WTC11 (cell line): ENCODE data around the gene GOLGA2. TPM values are rescaled to one million over a fixed set of nuclear protein-coding genes. Genes with fewer than 3 reads are reported as not detected.

Experiments
- ATAC-seq: fragments of 200-7000 bp; cut with Tn5 transposase; 2 replicates; pipeline ENCODE4 v1.10.0; 2021; ENCODE audit warnings: mild to moderate bottlenecking, moderate library complexity
- CTCF ChIA-PET: fragments of 300-600 bp; sonication (Branson Sonifier 250); formaldehyde crosslinking; loops from one replicate; lab custom pipeline; 2021; ENCODE audit warnings: antibody characterized with exemption; lab: Charles Lee
- POLR2A ChIA-PET: fragments of 350-600 bp; sonication (Branson Sonifier 250); formaldehyde crosslinking; loops from one replicate; lab custom pipeline; 2021; ENCODE audit warnings: antibody characterized with exemption; lab: Charles Lee
- DNase-seq: peaks from one replicate; pipeline ENCODE4 v3.0.0; 2021; ENCODE audit warnings: low spot score
- H3K27ac Mint-ChIP-seq: 2 replicates; pipeline ENCODE4 v1.8.0; 2021; ENCODE audit warnings: mixed read lengths
- H3K27me3 Mint-ChIP-seq: 2 replicates; pipeline ENCODE4 v1.8.0; 2021; ENCODE audit warnings: low read depth, mild to moderate bottlenecking, moderate library complexity, mixed read lengths
- H3K36me3 Mint-ChIP-seq: 2 replicates; pipeline ENCODE4 v1.8.0; 2021; ENCODE audit warnings: mixed read lengths
- H3K4me1 Mint-ChIP-seq: 2 replicates; pipeline ENCODE4 v1.8.0; 2022; ENCODE audit warnings: mixed read lengths
- H3K4me3 Mint-ChIP-seq: 2 replicates; pipeline ENCODE4 v1.8.0; 2021; ENCODE audit warnings: mild to moderate bottlenecking, moderate library complexity, mixed read lengths
- H3K9me3 Mint-ChIP-seq: 2 replicates; pipeline ENCODE4 v1.8.0; 2021; ENCODE audit warnings: mixed read lengths
- ATF1 ChIP-seq: sonication (generic); formaldehyde crosslinking; IDR thresholded peaks from 2 replicates; pipeline ENCODE4 v1.8.1; 2023; ENCODE audit warnings: mild to moderate bottlenecking, moderate library complexity, missing genetic modification reagents
- ESRRA ChIP-seq: sonication (generic); formaldehyde crosslinking; IDR thresholded peaks from 2 replicates; pipeline ENCODE4 v1.8.1; 2022; ENCODE audit warnings: mild to moderate bottlenecking, missing genetic modification reagents, borderline replicate concordance
- FOXP1 ChIP-seq: sonication (generic); formaldehyde crosslinking; IDR thresholded peaks from 2 replicates; pipeline ENCODE4 v1.8.0; 2022; ENCODE audit warnings: missing genetic modification reagents, mild to moderate bottlenecking, moderate library complexity, borderline replicate concordance
- JUN ChIP-seq: sonication (generic); formaldehyde crosslinking; IDR thresholded peaks from 2 replicates; pipeline ENCODE4 v1.8.0; 2023; ENCODE audit warnings: mild to moderate bottlenecking, missing genetic modification reagents
- KAT7 ChIP-seq: sonication (generic); formaldehyde crosslinking; IDR thresholded peaks from 2 replicates; pipeline ENCODE4 v1.8.1; 2023; ENCODE audit warnings: missing genetic modification reagents, mild to moderate bottlenecking, borderline replicate concordance
- NFATC4 ChIP-seq: fragments of 250-450 bp; sonication (Bioruptor Pico); IDR thresholded peaks from 2 replicates; pipeline ENCODE4 v1.9.0; 2021; ENCODE audit warnings: mild to moderate bottlenecking
- ZNF317 ChIP-seq: sonication (generic); formaldehyde crosslinking; IDR thresholded peaks from 2 replicates; pipeline ENCODE4 v1.8.1; 2023; ENCODE audit warnings: low read depth, mild to moderate bottlenecking, moderate library complexity, missing genetic modification reagents, borderline replicate concordance
- ZNF416 ChIP-seq: fragments of 250-450 bp; sonication (Bioruptor Pico); IDR thresholded peaks from 2 replicates; pipeline ENCODE4 v1.9.0; 2021; ENCODE audit warnings: mild to moderate bottlenecking, inconsistent platforms
- total RNA-seq: library from RNA; stranded (reverse); gene quantifications from 3 replicates; pipeline ENCODE4 v1.2.3, GENCODE V29; 2021
- TF ChIP-seq, protein P1 (sequence below): sonication (generic); formaldehyde crosslinking; IDR thresholded peaks from 2 replicates; pipeline ENCODE4 v1.8.0; 2023; ENCODE audit warnings: missing genetic modification reagents, mild to moderate bottlenecking, borderline replicate concordance
- TF ChIP-seq, protein P2 (sequence below): sonication (generic); formaldehyde crosslinking; IDR thresholded peaks from 2 replicates; pipeline ENCODE4 v1.8.1; 2023; ENCODE audit warnings: mild to moderate bottlenecking, missing genetic modification reagents, borderline replicate concordance
- TF ChIP-seq, protein P3 (sequence below): sonication (generic); formaldehyde crosslinking; IDR thresholded peaks from 2 replicates; pipeline ENCODE4 v1.8.1; 2023; ENCODE audit warnings: mild to moderate bottlenecking, missing genetic modification reagents
- TF ChIP-seq, protein P4 (sequence below): fragments of 250-450 bp; sonication (Bioruptor Pico); IDR thresholded peaks from 2 replicates; pipeline ENCODE4 v1.9.0; 2021; ENCODE audit warnings: mild to moderate bottlenecking, borderline replicate concordance
- TF ChIP-seq, protein P5 (sequence below): sonication (generic); formaldehyde crosslinking; IDR thresholded peaks from 2 replicates; pipeline ENCODE4 v1.8.1; 2023; ENCODE audit warnings: mild to moderate bottlenecking, missing genetic modification reagents
- TF ChIP-seq, protein P6 (sequence below): sonication (generic); formaldehyde crosslinking; IDR thresholded peaks from 2 replicates; pipeline ENCODE4 v1.8.1; 2023; ENCODE audit warnings: mild to moderate bottlenecking, missing genetic modification reagents, moderate library complexity

Gene GOLGA2
- total RNA-seq, 1 experiment from 2014 or later, result 66.3 TPM

DNA sequence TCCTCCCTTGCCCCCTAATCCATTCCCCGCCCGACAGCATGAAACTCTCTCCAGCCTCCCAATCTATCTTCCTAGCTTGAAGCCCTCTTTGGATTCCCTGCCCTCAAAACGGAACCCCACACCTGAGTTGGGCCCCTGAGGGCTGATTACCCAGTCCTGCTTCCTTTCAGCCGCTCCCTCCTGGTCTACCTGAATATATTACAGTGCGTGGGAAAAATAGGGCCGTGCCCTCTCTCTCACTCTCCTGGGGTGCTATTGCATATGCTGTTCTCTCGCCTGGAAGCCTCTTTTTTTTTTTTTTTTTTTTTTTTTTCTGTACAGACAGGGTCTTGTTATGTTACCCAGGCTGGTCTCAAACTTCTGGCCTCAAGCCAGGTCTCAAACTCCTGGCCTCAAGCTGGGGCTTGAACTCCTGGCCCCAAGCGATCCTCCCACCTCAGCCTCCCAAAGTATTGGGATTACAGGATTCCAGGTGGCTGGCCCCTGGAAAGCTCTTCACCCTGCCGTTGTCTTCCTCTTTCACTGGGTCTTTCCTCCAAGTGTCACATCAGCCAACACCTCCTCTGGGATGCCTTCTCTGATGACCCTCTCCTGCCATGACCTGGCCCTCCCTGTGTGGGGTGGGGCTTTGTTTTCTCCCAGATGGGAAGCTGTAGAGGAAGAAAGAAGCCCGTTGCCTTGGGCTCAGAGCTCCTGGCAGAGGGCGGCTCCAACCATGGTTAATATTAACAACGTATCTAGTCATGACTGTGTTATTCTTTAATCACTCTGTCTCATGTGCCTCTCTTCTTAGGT lies 64.4 kb downstream of the GOLGA2 start (continued):
- TF ChIP-seq, protein P1, sequence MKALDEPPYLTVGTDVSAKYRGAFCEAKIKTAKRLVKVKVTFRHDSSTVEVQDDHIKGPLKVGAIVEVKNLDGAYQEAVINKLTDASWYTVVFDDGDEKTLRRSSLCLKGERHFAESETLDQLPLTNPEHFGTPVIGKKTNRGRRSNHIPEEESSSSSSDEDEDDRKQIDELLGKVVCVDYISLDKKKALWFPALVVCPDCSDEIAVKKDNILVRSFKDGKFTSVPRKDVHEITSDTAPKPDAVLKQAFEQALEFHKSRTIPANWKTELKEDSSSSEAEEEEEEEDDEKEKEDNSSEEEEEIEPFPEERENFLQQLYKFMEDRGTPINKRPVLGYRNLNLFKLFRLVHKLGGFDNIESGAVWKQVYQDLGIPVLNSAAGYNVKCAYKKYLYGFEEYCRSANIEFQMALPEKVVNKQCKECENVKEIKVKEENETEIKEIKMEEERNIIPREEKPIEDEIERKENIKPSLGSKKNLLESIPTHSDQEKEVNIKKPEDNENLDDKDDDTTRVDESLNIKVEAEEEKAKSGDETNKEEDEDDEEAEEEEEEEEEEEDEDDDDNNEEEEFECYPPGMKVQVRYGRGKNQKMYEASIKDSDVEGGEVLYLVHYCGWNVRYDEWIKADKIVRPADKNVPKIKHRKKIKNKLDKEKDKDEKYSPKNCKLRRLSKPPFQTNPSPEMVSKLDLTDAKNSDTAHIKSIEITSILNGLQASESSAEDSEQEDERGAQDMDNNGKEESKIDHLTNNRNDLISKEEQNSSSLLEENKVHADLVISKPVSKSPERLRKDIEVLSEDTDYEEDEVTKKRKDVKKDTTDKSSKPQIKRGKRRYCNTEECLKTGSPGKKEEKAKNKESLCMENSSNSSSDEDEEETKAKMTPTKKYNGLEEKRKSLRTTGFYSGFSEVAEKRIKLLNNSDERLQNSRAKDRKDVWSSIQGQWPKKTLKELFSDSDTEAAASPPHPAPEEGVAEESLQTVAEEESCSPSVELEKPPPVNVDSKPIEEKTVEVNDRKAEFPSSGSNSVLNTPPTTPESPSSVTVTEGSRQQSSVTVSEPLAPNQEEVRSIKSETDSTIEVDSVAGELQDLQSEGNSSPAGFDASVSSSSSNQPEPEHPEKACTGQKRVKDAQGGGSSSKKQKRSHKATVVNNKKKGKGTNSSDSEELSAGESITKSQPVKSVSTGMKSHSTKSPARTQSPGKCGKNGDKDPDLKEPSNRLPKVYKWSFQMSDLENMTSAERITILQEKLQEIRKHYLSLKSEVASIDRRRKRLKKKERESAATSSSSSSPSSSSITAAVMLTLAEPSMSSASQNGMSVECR (CRISPR knock-in tag), result no peak
- no peak for TF ChIP-seq ESRRA (CRISPR knock-in tag)

DNA sequence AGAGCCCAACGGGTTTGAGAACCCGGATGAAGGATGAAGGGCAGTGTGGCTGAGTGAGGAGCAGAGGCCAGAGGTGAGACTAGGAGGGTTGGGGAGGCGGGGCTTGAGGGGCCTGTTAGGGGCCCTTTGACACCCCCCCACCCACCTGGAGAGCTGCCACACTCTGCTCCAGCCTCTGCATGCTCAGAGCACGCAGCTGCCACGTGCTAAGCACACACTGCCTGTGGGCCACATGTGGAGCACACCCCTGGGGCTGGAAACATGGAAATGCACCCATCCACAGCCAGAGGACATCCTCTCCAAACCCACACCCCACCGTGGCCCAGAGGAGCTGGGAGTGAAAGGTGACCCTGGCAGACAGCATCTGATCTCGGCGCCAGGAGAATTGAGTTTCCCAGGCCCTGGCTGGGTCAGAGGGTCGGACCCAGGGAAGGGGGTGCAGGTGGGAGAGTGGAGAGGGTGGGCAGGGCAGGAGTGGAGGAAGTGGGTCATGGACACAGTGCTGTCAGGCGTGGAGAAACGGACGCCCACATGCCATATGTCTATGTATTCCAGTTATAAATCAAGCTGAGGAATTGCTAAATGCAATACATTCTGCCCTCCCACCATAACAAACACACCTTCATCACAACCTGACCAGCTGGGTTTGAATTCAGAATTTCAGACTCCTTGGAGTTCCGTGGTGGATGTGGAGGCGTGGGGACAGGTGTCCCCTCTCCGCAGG lies 66.7 kb downstream of the GOLGA2 start:
- H3K4me3 Mint-ChIP-seq, result no peak overlapping the region
- H3K4me1 Mint-ChIP-seq, result peaks cover 11% of the 10 kb centered on the region
- POLR2A ChIA-PET, result no interaction called here
- no peak for ATAC-seq
- H3K9me3 Mint-ChIP-seq, result no peaks in the 10 kb centered on the region
- no peak overlapping the region for H3K27ac Mint-ChIP-seq
- CTCF ChIA-PET, result no interaction called here
- peaks cover 18% of the 10 kb centered on the region for H3K27me3 Mint-ChIP-seq
- H3K36me3 Mint-ChIP-seq, result no peaks in the 10 kb centered on the region
- DNase-seq, result no peak
- TF ChIP-seq, protein P2, sequence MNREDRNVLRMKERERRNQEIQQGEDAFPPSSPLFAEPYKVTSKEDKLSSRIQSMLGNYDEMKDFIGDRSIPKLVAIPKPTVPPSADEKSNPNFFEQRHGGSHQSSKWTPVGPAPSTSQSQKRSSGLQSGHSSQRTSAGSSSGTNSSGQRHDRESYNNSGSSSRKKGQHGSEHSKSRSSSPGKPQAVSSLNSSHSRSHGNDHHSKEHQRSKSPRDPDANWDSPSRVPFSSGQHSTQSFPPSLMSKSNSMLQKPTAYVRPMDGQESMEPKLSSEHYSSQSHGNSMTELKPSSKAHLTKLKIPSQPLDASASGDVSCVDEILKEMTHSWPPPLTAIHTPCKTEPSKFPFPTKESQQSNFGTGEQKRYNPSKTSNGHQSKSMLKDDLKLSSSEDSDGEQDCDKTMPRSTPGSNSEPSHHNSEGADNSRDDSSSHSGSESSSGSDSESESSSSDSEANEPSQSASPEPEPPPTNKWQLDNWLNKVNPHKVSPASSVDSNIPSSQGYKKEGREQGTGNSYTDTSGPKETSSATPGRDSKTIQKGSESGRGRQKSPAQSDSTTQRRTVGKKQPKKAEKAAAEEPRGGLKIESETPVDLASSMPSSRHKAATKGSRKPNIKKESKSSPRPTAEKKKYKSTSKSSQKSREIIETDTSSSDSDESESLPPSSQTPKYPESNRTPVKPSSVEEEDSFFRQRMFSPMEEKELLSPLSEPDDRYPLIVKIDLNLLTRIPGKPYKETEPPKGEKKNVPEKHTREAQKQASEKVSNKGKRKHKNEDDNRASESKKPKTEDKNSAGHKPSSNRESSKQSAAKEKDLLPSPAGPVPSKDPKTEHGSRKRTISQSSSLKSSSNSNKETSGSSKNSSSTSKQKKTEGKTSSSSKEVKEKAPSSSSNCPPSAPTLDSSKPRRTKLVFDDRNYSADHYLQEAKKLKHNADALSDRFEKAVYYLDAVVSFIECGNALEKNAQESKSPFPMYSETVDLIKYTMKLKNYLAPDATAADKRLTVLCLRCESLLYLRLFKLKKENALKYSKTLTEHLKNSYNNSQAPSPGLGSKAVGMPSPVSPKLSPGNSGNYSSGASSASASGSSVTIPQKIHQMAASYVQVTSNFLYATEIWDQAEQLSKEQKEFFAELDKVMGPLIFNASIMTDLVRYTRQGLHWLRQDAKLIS (CRISPR knock-in tag), result no peak
- TF ChIP-seq FOXP1 (CRISPR knock-in tag), result no peak
- TF ChIP-seq, protein P3, sequence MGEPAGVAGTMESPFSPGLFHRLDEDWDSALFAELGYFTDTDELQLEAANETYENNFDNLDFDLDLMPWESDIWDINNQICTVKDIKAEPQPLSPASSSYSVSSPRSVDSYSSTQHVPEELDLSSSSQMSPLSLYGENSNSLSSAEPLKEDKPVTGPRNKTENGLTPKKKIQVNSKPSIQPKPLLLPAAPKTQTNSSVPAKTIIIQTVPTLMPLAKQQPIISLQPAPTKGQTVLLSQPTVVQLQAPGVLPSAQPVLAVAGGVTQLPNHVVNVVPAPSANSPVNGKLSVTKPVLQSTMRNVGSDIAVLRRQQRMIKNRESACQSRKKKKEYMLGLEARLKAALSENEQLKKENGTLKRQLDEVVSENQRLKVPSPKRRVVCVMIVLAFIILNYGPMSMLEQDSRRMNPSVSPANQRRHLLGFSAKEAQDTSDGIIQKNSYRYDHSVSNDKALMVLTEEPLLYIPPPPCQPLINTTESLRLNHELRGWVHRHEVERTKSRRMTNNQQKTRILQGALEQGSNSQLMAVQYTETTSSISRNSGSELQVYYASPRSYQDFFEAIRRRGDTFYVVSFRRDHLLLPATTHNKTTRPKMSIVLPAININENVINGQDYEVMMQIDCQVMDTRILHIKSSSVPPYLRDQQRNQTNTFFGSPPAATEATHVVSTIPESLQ (CRISPR knock-in tag), result no peak
- TF ChIP-seq, protein P4, sequence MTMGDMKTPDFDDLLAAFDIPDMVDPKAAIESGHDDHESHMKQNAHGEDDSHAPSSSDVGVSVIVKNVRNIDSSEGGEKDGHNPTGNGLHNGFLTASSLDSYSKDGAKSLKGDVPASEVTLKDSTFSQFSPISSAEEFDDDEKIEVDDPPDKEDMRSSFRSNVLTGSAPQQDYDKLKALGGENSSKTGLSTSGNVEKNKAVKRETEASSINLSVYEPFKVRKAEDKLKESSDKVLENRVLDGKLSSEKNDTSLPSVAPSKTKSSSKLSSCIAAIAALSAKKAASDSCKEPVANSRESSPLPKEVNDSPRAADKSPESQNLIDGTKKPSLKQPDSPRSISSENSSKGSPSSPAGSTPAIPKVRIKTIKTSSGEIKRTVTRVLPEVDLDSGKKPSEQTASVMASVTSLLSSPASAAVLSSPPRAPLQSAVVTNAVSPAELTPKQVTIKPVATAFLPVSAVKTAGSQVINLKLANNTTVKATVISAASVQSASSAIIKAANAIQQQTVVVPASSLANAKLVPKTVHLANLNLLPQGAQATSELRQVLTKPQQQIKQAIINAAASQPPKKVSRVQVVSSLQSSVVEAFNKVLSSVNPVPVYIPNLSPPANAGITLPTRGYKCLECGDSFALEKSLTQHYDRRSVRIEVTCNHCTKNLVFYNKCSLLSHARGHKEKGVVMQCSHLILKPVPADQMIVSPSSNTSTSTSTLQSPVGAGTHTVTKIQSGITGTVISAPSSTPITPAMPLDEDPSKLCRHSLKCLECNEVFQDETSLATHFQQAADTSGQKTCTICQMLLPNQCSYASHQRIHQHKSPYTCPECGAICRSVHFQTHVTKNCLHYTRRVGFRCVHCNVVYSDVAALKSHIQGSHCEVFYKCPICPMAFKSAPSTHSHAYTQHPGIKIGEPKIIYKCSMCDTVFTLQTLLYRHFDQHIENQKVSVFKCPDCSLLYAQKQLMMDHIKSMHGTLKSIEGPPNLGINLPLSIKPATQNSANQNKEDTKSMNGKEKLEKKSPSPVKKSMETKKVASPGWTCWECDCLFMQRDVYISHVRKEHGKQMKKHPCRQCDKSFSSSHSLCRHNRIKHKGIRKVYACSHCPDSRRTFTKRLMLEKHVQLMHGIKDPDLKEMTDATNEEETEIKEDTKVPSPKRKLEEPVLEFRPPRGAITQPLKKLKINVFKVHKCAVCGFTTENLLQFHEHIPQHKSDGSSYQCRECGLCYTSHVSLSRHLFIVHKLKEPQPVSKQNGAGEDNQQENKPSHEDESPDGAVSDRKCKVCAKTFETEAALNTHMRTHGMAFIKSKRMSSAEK (CRISPR knock-in tag), result no peak
- TF ChIP-seq, protein P5, sequence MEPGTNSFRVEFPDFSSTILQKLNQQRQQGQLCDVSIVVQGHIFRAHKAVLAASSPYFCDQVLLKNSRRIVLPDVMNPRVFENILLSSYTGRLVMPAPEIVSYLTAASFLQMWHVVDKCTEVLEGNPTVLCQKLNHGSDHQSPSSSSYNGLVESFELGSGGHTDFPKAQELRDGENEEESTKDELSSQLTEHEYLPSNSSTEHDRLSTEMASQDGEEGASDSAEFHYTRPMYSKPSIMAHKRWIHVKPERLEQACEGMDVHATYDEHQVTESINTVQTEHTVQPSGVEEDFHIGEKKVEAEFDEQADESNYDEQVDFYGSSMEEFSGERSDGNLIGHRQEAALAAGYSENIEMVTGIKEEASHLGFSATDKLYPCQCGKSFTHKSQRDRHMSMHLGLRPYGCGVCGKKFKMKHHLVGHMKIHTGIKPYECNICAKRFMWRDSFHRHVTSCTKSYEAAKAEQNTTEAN (CRISPR knock-in tag), result no peak
- no peak for TF ChIP-seq JUN (CRISPR knock-in tag)
- TF ChIP-seq, protein P6, sequence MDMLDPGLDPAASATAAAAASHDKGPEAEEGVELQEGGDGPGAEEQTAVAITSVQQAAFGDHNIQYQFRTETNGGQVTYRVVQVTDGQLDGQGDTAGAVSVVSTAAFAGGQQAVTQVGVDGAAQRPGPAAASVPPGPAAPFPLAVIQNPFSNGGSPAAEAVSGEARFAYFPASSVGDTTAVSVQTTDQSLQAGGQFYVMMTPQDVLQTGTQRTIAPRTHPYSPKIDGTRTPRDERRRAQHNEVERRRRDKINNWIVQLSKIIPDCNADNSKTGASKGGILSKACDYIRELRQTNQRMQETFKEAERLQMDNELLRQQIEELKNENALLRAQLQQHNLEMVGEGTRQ (CRISPR knock-in tag), result no peak
- TF ChIP-seq ATF1 (CRISPR knock-in tag), result no peak
- no peak for TF ChIP-seq NFATC4 (CRISPR knock-in tag)
- no peak for TF ChIP-seq ZNF416
- no peak for TF ChIP-seq ZNF317
- TF ChIP-seq KAT7, result no peak
